ENCODE data around the gene SNTB2.

GRCh38 chr16:69160192-69160591 is 26.8 kb upstream of the SNTB2 start:
- TF ChIP-seq POLR2A (IDR thresholded peaks at IDR 0.05) (no peak), CTCF (IDR thresholded peaks at IDR 0.05) (no peak)

All from prostate gland (tissue), 2 donors.